Activated CD4-positive, CD25-positive, alpha-beta regulatory T cell treated with anti-CD3 and anti-CD28 coated beads, Interleukin-2, amount 50 U/mL, for 72 hours (primary cell): Measurements from ENCODE around the gene MED31.
"Not testable (repeated sequence)": the region's sequence is repeated elsewhere in the genome, so short reads cannot be mapped to it uniquely, and the experiment has no call there.

Experiments
- DNase-seq: peaks from one replicate; pipeline ENCODE4 v3.0.0; 2021

Gene MED31

GRCh38 chr17:6608321-6608720 lies 43.1 kb downstream of the MED31 start:
- no peak for DNase-seq

- no peak for DNase-seq
These were observed 46.3 kb downstream of the MED31 start for GRCh38 chr17:6605142-6605541.

DNA sequence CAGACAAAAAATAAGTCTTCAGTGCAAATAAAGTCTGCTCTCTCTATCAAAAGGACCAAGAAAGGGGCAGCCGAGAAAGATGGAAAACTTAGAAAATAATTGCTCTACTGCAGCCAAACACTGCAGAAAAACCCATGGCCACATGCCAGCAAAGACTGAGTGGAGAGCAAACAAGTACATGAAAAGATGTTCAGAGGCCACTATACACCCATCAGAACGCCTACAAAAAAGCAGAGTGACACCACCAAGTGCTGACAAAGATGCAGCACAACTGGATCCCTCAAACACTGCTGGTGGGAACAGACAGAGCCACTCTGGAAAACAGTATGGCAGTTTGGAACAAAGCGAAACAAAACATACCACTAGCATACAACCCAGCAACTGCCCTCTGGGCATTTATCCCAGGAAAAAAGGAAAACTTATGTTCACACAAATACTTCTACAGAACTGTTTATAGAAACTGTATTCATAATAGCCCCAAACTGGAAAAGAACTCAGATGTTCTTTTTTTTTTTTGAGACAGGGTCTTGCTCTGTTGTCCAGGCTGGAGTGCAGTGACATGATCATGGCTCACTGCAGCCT lies 47.6 kb downstream of the MED31 start:
- no peak for DNase-seq

DNA sequence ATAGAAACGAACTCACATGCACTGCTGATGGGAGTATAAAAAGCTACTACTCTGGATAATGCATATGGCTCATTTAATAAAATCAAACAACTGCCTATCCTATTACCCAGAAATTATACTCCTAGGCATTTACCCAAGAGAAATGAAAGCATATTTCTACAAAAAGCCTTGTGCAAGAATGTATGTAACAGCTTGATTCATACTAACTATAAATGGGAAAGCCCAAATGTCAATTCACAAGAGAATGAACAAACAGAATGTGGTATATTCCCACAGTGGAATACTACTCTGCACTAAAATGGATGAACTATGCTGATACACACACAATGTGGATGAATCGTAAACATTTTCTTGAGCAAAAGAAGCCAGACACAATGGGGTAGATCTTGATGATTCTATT lies 49.3 kb downstream of the MED31 start:
- no peak for DNase-seq

DNA sequence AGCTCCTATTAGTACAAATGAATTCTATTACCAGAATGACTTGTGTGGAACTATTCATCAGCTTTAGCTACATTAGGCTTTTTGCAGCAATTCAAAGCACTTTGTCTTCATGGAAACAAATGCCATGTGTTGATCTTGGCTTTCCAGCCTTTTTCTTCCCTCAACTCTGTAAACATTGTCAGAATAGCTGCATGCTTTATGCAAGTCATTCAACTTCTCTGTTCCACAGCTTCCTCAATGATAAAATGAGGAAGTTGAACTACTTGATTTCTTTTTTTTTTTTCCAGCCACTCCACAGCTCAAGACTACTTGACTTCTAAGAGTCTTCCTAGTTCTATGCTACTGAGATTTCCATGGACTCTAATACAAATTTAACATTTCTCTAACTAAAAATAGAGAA lies 52.0 kb downstream of the MED31 start:
- no peak for DNase-seq

DNA sequence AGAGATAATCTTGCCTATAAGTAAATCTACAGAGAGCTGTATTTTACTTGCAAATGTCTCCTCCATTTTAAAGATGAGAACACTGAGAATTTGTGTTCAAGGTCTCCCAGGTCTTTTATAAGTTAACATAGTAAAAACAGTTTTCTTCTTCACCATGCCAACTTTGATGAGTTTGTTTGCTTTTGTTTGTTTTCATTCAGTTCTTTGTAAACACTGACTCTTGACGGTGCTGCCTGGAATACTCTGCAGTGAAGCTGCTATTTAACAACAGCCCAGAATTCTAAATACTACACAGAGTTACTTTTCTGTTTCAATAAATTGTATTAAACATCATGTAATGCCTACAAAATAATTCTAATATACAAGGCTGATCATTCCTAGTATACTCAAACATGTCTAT lies 53.7 kb downstream of the MED31 start:
- DNase-seq: no peak

DNA sequence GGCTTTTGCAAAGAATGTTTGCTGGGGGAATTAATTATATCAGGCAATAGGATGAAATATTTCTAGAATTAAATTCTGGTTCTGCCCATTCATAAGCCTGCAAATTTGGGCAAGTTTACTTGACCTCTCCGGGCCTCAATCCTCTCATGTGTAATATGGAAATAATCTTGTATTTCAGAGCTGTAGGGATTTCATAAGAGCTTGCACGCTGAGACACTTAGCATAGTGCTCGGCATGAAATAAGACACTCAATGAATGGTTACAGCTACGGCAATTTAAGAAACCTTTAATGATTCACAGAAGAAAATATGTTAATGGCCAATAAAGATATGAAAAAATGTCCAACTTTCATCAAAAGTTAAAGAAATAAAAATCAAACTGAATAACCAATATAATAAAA lies 54.5 kb downstream of the MED31 start:
- no peak for DNase-seq

DNA sequence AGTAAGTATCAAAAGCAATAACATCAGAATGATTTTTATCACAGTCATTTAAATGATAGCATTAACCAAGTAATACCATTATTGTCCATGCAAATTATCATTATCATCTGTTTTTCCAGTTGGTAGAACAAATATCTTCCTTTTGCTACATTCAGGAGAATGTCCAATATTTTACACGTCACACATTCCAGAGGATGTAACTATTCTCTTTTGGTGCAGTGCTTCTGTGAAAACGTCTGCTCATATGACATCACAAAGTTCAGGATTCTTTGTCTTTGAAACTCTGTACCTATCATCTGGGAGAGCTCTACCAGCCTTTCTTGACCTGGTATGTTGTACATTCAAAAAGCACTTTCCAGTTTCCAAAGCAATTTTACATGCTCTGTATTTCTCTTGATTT lies 54.9 kb downstream of the MED31 start:
- no peak for DNase-seq

DNA sequence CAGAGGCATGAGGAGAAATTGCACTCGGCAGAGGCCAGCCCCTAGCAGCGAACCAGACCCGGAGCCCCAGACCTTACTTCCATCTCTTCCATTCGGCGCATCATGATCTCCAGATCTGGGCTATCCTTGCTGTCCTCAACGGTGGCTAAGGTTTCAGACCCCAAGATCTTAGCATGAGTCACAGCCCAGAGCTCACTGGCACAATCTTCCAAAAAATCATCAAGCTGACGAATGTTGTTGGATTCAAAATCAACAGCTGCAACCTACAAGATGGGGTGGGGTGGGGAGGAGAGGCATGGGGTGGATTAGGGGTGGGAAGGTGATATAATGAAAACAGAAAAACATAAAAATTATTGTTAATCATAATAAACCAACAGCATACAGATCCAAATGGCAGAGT lies 55.3 kb downstream of the MED31 start:
- DNase-seq: no peak

GRCh38 chr17:6593371-6593770 lies 58.0 kb downstream of the MED31 start:
- not testable (repeated sequence) for DNase-seq
